Measurements from ENCODE around the gene SAMD10.

- no peak for TF ChIP-seq POLR2A (IDR thresholded peaks at IDR 0.05)
- TF ChIP-seq, protein P1, sequence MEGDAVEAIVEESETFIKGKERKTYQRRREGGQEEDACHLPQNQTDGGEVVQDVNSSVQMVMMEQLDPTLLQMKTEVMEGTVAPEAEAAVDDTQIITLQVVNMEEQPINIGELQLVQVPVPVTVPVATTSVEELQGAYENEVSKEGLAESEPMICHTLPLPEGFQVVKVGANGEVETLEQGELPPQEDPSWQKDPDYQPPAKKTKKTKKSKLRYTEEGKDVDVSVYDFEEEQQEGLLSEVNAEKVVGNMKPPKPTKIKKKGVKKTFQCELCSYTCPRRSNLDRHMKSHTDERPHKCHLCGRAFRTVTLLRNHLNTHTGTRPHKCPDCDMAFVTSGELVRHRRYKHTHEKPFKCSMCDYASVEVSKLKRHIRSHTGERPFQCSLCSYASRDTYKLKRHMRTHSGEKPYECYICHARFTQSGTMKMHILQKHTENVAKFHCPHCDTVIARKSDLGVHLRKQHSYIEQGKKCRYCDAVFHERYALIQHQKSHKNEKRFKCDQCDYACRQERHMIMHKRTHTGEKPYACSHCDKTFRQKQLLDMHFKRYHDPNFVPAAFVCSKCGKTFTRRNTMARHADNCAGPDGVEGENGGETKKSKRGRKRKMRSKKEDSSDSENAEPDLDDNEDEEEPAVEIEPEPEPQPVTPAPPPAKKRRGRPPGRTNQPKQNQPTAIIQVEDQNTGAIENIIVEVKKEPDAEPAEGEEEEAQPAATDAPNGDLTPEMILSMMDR (IDR thresholded peaks at IDR 0.05), result no peak
These were observed 33.2 kb downstream of the SAMD10 start for GRCh38 chr20:63945921-63946920.

Measured in transverse colon (tissue), 3 donors.